GM12878 (cell line): ENCODE measurements around the gene APOC1. TPM values are rescaled to one million over a fixed set of nuclear protein-coding genes. Genes with fewer than 3 reads are reported as not detected.

ENCODE experiments used
- ATAC-seq: fragments of 200-7000 bp; cut with Tn5 transposase; 3 replicates; pipeline ENCODE4 v1.9.1; 2020; ENCODE audit warnings: mild to moderate bottlenecking, moderate library complexity
- BruUV-seq: library from RNA; stranded (reverse); fragments of 400-500 nt; replicated peaks from 2 replicates; lab custom pipeline; 2021; lab: Mats Ljungman, UMichigan
- CTCF ChIA-PET: fragments of 300-600 bp; sonication (Branson Sonifier 250); formaldehyde crosslinking; extraction: SDS; loops from one replicate; lab custom pipeline; 2021; ENCODE audit warnings: inconsistent platforms; lab: Yijun Ruan, JAX
- POLR2A ChIA-PET: fragments of 350-600 bp; formaldehyde crosslinking; extraction: SDS; loops from one replicate; lab custom pipeline; 2021; ENCODE audit warnings: inconsistent platforms; lab: Charles Lee
- RAD21 ChIA-PET: fragments of 300-600 bp; sonication (Branson Sonifier 250); formaldehyde crosslinking; loops from one replicate; lab custom pipeline; 2023; ENCODE audit warnings: antibody characterized with exemption; ENCODE audit not compliant: unreplicated experiment; lab: Charles Lee
- SMC1A ChIA-PET: fragments of 300-600 bp; sonication (Branson Sonifier 250); formaldehyde crosslinking; loops from one replicate; lab custom pipeline; 2023; ENCODE audit not compliant: unreplicated experiment, uncharacterized antibody; lab: Charles Lee
- DNase-seq: peaks from one replicate; pipeline ENCODE4 v3.0.0-alpha.2; 2011; ENCODE audit warnings: low read depth, low spot score
- FAIRE-seq: peaks from 3 replicates; lab custom pipeline; 2011; peaks lifted over from hg19 to GRCh38; lab: Jason Lieb, UNC
- H2AFZ ChIP-seq: 2 replicates; pipeline ENCODE4 v1.6.0; 2011; ENCODE audit warnings: low read depth, low read length, control low read depth; ENCODE audit not compliant: control insufficient read depth
- H3K27ac ChIP-seq: 2 replicates; pipeline ENCODE4 v1.5.1; 2011; ENCODE audit warnings: control low read depth; ENCODE audit not compliant: control insufficient read depth, insufficient read depth
- H3K27me3 ChIP-seq, 2 experiments: replicated peaks in 1 of 2; 2 replicates each; pipeline versions ENCODE4 v1.6.0 to v1.6.1; 2011; ENCODE audit warnings: low read length in 1 of 2; ENCODE audit not compliant: control insufficient read depth in 2 of 2, insufficient read depth in 2 of 2
- H3K36me3 ChIP-seq, 2 experiments: 2 replicates each; pipeline ENCODE4 v1.5.1; 2011; ENCODE audit warnings: low read length in 1 of 2; ENCODE audit not compliant: control insufficient read depth in 2 of 2, insufficient read depth in 2 of 2
- H3K4me1 ChIP-seq: 2 replicates; pipeline ENCODE4 v1.6.1; 2011; ENCODE audit warnings: mild to moderate bottlenecking, low read length, moderate library complexity, mixed read lengths; ENCODE audit not compliant: control insufficient read depth, insufficient read depth
- H3K4me2 ChIP-seq: 2 replicates; pipeline ENCODE4 v1.6.0; 2011; ENCODE audit warnings: control low read depth; ENCODE audit not compliant: control insufficient read depth, insufficient read depth
- H3K4me3 ChIP-seq: fragments of 200-600 bp; sonication (generic); 2 replicates; pipeline ENCODE4 v1.5.1; 2016
- H3K79me2 ChIP-seq: 2 replicates; pipeline ENCODE4 v1.6.0; 2011; ENCODE audit warnings: low read length; ENCODE audit not compliant: control insufficient read depth, insufficient read depth
- H3K9ac ChIP-seq: 2 replicates; pipeline ENCODE4 v1.8.0; 2011; ENCODE audit warnings: low read length, control low read depth, mixed read lengths; ENCODE audit not compliant: control insufficient read depth, insufficient read depth
- H3K9me3 ChIP-seq: replicated peaks from 3 replicates; pipeline ENCODE4 v1.5.1; 2011; ENCODE audit warnings: mild to moderate bottlenecking, low read length; ENCODE audit not compliant: control insufficient read depth, insufficient read depth
- H4K20me1 ChIP-seq: 2 replicates; pipeline ENCODE4 v1.6.0; 2011; ENCODE audit not compliant: control insufficient read depth, insufficient read depth
- ATF2 ChIP-seq: IDR thresholded peaks from 2 replicates; pipeline ENCODE4 v1.6.1; 2012; ENCODE audit warnings: low read length, inconsistent platforms
- BCL11A ChIP-seq: IDR thresholded peaks from 2 replicates; pipeline ENCODE4 v1.6.1; 2011; ENCODE audit warnings: low read depth, low read length
- BMI1 ChIP-seq: fragments of 450-650 bp; IDR thresholded peaks from 2 replicates; pipeline ENCODE4 v1.6.1; 2016; ENCODE audit warnings: mild to moderate bottlenecking, moderate library complexity, borderline replicate concordance
- E2F4 ChIP-seq: IDR thresholded peaks from 2 replicates; pipeline ENCODE4 v1.6.1; 2012; ENCODE audit warnings: low read depth, low read length, improper control_type of control experiment
- ESRRA ChIP-seq: IDR thresholded peaks from 2 replicates; pipeline ENCODE4 v1.6.1; 2012; ENCODE audit warnings: mild to moderate bottlenecking, low read length, improper control_type of control experiment
- FOXK2 ChIP-seq: fragments of 450-650 bp; IDR thresholded peaks from 2 replicates; pipeline ENCODE4 v1.6.1; 2017; ENCODE audit warnings: mild to moderate bottlenecking, moderate library complexity
- HSF1 ChIP-seq: fragments of 150-350 bp; IDR thresholded peaks from 2 replicates; pipeline ENCODE4 v1.6.1; 2014; ENCODE audit warnings: mild to moderate bottlenecking, low read depth, low read length
- KLF5 ChIP-seq: fragments of 450-650 bp; IDR thresholded peaks from 2 replicates; pipeline ENCODE4 v1.6.1; 2014; ENCODE audit warnings: mild to moderate bottlenecking; ENCODE audit not compliant: partially characterized antibody
- MEF2A ChIP-seq: IDR thresholded peaks from 2 replicates; pipeline ENCODE4 v1.6.1; 2011; ENCODE audit warnings: low read depth, mild to moderate bottlenecking, low read length, moderate library complexity; ENCODE audit not compliant: insufficient read depth
- NFYB ChIP-seq: IDR thresholded peaks from 2 replicates; pipeline ENCODE4 v1.6.1; 2011; ENCODE audit warnings: low read depth, mild to moderate bottlenecking, low read length, improper control_type of control experiment, moderate library complexity; ENCODE audit not compliant: insufficient read depth
- PAX8 ChIP-seq: fragments of 450-650 bp; IDR thresholded peaks from 2 replicates; pipeline ENCODE4 v1.6.1; 2017; ENCODE audit warnings: mild to moderate bottlenecking, moderate library complexity
- POU2F2 ChIP-seq: IDR thresholded peaks from 3 replicates; pipeline ENCODE4 v1.6.1; 2011; ENCODE audit warnings: low read depth, mild to moderate bottlenecking, low read length, borderline replicate concordance
- SREBF1 ChIP-seq: IDR thresholded peaks from 2 replicates; pipeline ENCODE4 v1.6.1; 2012; ENCODE audit warnings: mild to moderate bottlenecking, low read length
- SREBF2 ChIP-seq: IDR thresholded peaks from 2 replicates; pipeline ENCODE4 v1.6.1; 2012; ENCODE audit warnings: mild to moderate bottlenecking, low read length
- USF2 ChIP-seq: IDR thresholded peaks from 2 replicates; pipeline ENCODE4 v1.6.1; 2011; ENCODE audit warnings: low read depth, low read length, improper control_type of control experiment, borderline replicate concordance
- ZNF24 ChIP-seq: fragments of 450-650 bp; IDR thresholded peaks from 2 replicates; pipeline ENCODE4 v1.6.1; 2017; ENCODE audit warnings: antibody characterized with exemption, mild to moderate bottlenecking
- WGBS: methylation state at CpG from one replicate; pipeline ENCODE4 v1.1.6; 2016; ENCODE audit warnings: low lambda C conversion rate; ENCODE audit not compliant: insufficient replicate concordance, insufficient coverage; ENCODE audit errors: missing lambda C conversion rate; 5-methylcytosine and 5-hydroxymethylcytosine counted together
- in situ Hi-C: fragments of 300-500 bp; cut with MboI; formaldehyde crosslinking; loops from 9 replicates; pipeline ENCODE4 v1.14.3; 2018; ENCODE audit warnings: mixed read lengths
- intact Hi-C: fragments of 100-400 bp; cut with micrococcal nuclease; formaldehyde crosslinking; loops from one replicate; pipeline ENCODE4 v1.14.2; 2022; ENCODE audit not compliant: unreplicated experiment
- polyA plus RNA-seq, 11 experiments: library from polyadenylated mRNA; depleted of rRNA in 4 of 11; unstranded in 6 of 11; stranded (reverse) in 5 of 11; fragments of >200 nt; fragmentation: Nextera tagmentation in 4 of 11; fragmentation: Illumina TruSeq in 1 of 11; extraction: Ambion mirVana in 4 of 11; extraction: Trizol in 1 of 11; gene quantifications; 1 replicate in 1 of 11; 2 replicates in 10 of 11; pipeline versions ENCODE4 v1.2.1 to v1.2.3, GENCODE V29; 2011 to 2016; ENCODE audit warnings: inconsistent platforms in 2 of 11, missing spikeins in 2 of 11, low read depth in 1 of 11
- total RNA-seq, 4 experiments: library from RNA; depleted of rRNA in 3 of 4; stranded (reverse); fragments of >200 nt in 3 of 4; fragmentation: Illumina TruSeq in 1 of 4; extraction: Trizol in 1 of 4; gene quantifications; 2 replicates each; pipeline versions ENCODE4 v1.2.1 to v1.2.3, GENCODE V29; 2013 to 2021

The APOC1 gene
- total and polyA plus RNA-seq, 10 of the 15 experiments (the other 5 are each of a cell fraction or from before 2014, with no cell fraction given), result 0.73 to 4.0 (median 2.6) TPM

- TF ChIP-seq ATF2, result no peak
- TF ChIP-seq NFYB, result no peak
- no peak for TF ChIP-seq PAX8
- TF ChIP-seq E2F4, result no peak
- no peak for TF ChIP-seq SREBF2
- TF ChIP-seq SREBF1, result no peak
- TF ChIP-seq KLF5, result no peak
- no peak for TF ChIP-seq HSF1
- TF ChIP-seq BMI1, result no peak
- no peak for TF ChIP-seq FOXK2
- no peak for TF ChIP-seq POU2F2
- no peak for TF ChIP-seq MEF2A
- no peak for TF ChIP-seq ESRRA
- no peak for TF ChIP-seq ZNF24
- TF ChIP-seq BCL11A, result no peak
- no peak for TF ChIP-seq USF2
- ChIA-PET SMC1A (no interaction called here), RAD21 (no interaction called here), CTCF (interaction anchor here (2.0 kb wide), 1 partner anchor 20 kb away, joined by 4 read pairs; no protein-coding TSS in a partner anchor), POLR2A (no interaction called here)
- intact Hi-C loops, result no loop called here
- Histone ChIP-seq H3K9me3 (no peaks in the 10 kb centered on the region), H4K20me1 (no peaks in the 10 kb centered on the region), H2AFZ (no peak overlapping the region), H3K27me3 (no peaks in the 10 kb centered on the region), H3K4me3 (no peak overlapping the region), H3K9ac (no peak overlapping the region), H3K4me1 (no peaks in the 10 kb centered on the region), H3K4me2 (no peak overlapping the region), H3K27ac (no peak overlapping the region), H3K36me3 (peaks cover 6 to 13% of the 10 kb centered on the region in 2 experiments), H3K79me2 (no peaks in the 10 kb centered on the region; the same call in none of the 2 replicates)
- FAIRE-seq (no peak), ATAC-seq (no peak), DNase-seq (no peak)
- BruUV-seq, result no TSS peak
- 100% methylated on average over 5 of the region's 5 CpGs for WGBS
- in situ Hi-C loops, result no loop called here
These were observed 53.7 kb downstream of the APOC1 start for GRCh38 chr19:44968118-44968517.
